CD4-positive, alpha-beta memory T cell (primary cell): ENCODE measurements around the gene ERCC6L. TPM values are rescaled to one million over a fixed set of nuclear protein-coding genes. Genes with fewer than 3 reads are reported as not detected.
"Not testable (repeated sequence)": the region's sequence is repeated elsewhere in the genome, so short reads cannot be mapped to it uniquely, and the experiment has no call there.

Experiments used
- CTCF ChIA-PET: fragments of 350-600 bp; sonication (Branson Sonifier 250); formaldehyde crosslinking; loops from one replicate; lab custom pipeline; 2021; ENCODE audit warnings: inconsistent platforms; ENCODE audit not compliant: partially characterized antibody; lab: Charles Lee
- POLR2A ChIA-PET: fragments of 350-600 bp; sonication (Branson Sonifier 250); formaldehyde crosslinking; loops from one replicate; lab custom pipeline; 2021; ENCODE audit not compliant: partially characterized antibody; lab: Charles Lee
- DNase-seq, 5 donors: peaks; one replicate each; pipeline versions ENCODE4 v3.0.0 to v3.0.0-alpha.2; 2020 to 2022; ENCODE audit warnings: mixed read lengths in 1 of 5
- H3K27ac ChIP-seq: one replicate; pipeline ENCODE4 v1.7.0; 2013; ENCODE audit warnings: low read depth, low read length
- H3K27me3 ChIP-seq: 2 replicates; pipeline ENCODE4 v1.7.0; 2013; ENCODE audit warnings: mild to moderate bottlenecking, low read length, moderate library complexity; ENCODE audit not compliant: insufficient read depth
- H3K36me3 ChIP-seq: 2 replicates; pipeline ENCODE4 v1.7.0; 2013; ENCODE audit warnings: mild to moderate bottlenecking, low read length, moderate library complexity; ENCODE audit not compliant: insufficient read depth
- H3K4me1 ChIP-seq: 2 replicates; pipeline ENCODE4 v1.7.0; 2013; ENCODE audit warnings: mild to moderate bottlenecking, low read length, moderate library complexity; ENCODE audit not compliant: insufficient read depth
- H3K4me3 ChIP-seq, 2 donors: one replicate each; pipeline ENCODE4 v1.7.0; 2013; ENCODE audit warnings: low read length in 2 of 2, mild to moderate bottlenecking in 1 of 2
- H3K9me3 ChIP-seq, 2 donors: one replicate each; pipeline ENCODE4 v1.7.0; 2013; ENCODE audit warnings: low read length in 2 of 2, control low read depth in 1 of 2; ENCODE audit not compliant: control insufficient read depth in 1 of 2
- H3K27ac Mint-ChIP-seq, 7 donors: one replicate each; pipeline ENCODE4 v1.8.0; 2020 to 2021; ENCODE audit warnings: mixed read lengths in 7 of 7, mild to moderate bottlenecking in 6 of 7, inconsistent platforms in 3 of 7, moderate library complexity in 3 of 7
- H3K27me3 Mint-ChIP-seq, 2 donors: one replicate each; pipeline ENCODE4 v1.8.0; 2020 to 2021; ENCODE audit warnings: mixed read lengths in 2 of 2
- H3K36me3 Mint-ChIP-seq, 2 donors: one replicate each; pipeline ENCODE4 v1.8.0; 2020 to 2021; ENCODE audit warnings: mixed read lengths in 2 of 2, inconsistent platforms in 1 of 2, mild to moderate bottlenecking in 1 of 2
- H3K4me1 Mint-ChIP-seq, 4 donors: one replicate each; pipeline ENCODE4 v1.8.0; 2020 to 2021; ENCODE audit warnings: mixed read lengths in 4 of 4, mild to moderate bottlenecking in 1 of 4
- H3K4me3 Mint-ChIP-seq, 8 donors: one replicate each; pipeline ENCODE4 v1.8.0; 2020 to 2021; ENCODE audit warnings: mixed read lengths in 8 of 8, mild to moderate bottlenecking in 7 of 8, moderate library complexity in 6 of 8, inconsistent platforms in 3 of 8
- H3K9me3 Mint-ChIP-seq, 8 donors: one replicate each; pipeline ENCODE4 v1.8.0; 2020 to 2021; ENCODE audit warnings: mixed read lengths in 8 of 8, mild to moderate bottlenecking in 5 of 8, inconsistent platforms in 3 of 8, moderate library complexity in 1 of 8
- intact Hi-C: fragments of 100-400 bp; cut with micrococcal nuclease; formaldehyde crosslinking; loops from one replicate; pipeline ENCODE4 v1.15.1; 2023
- polyA plus RNA-seq, 2 donors: library from polyadenylated mRNA; unstranded; fragments of 300-500 nt; fragmentation: Illumina TruSeq; gene quantifications; one replicate each; pipeline ENCODE4 v1.2.3, GENCODE V29; 2021
- total RNA-seq, 2 experiments: library from RNA; stranded (reverse); gene quantifications; one replicate each; pipeline ENCODE4 v1.2.3, GENCODE V29; 2021

The ERCC6L gene
- total and polyA plus RNA-seq, 4 experiments from 2014 or later: 0.15 to 0.30 (median 0.26) TPM

DNA sequence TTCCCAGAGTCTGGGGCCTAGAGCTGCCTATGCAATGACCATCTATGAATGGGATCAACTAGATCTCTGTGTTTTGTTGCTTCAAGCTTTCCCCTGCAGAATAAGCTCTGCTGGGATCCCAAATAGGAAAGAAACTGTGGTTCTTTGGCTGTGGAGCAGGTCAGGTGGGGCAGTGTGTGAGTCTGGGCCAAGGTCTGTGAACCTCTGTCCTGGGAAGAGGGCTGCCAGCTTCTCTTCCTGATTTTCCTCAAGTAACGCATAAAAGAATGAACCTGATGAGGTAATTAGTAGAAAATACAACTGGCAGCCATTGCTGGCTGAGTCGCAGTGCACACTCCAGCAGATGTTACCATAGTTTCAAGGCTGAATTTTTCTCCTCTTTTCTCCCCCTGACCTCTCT lies 61.8 kb downstream of the ERCC6L start:
- ChIA-PET POLR2A (no interaction called here), CTCF (no interaction called here)
- H3K36me3 Mint-ChIP-seq: no peaks in the 10 kb centered on the region
- no peaks in the 10 kb centered on the region for H3K27me3 ChIP-seq
- no peaks in the 10 kb centered on the region for H3K9me3 Mint-ChIP-seq
- no peaks in the 10 kb centered on the region for H3K27me3 Mint-ChIP-seq
- H3K36me3 ChIP-seq: no peaks in the 10 kb centered on the region
- H3K27ac Mint-ChIP-seq: peak overlapping the region in 1 of 7 donors; percentile 13
- H3K4me3 Mint-ChIP-seq: no peak overlapping the region
- H3K4me3 ChIP-seq: no peak overlapping the region
- intact Hi-C loops: no loop called here
- H3K4me1 ChIP-seq: peaks cover 8% of the 10 kb centered on the region
- H3K4me1 Mint-ChIP-seq: peaks cover 0 to 7% (median 4%) of the 10 kb centered on the region in 4 donors
- no peak for DNase-seq
- no peaks in the 10 kb centered on the region for H3K9me3 ChIP-seq
- no peak overlapping the region for H3K27ac ChIP-seq

DNA sequence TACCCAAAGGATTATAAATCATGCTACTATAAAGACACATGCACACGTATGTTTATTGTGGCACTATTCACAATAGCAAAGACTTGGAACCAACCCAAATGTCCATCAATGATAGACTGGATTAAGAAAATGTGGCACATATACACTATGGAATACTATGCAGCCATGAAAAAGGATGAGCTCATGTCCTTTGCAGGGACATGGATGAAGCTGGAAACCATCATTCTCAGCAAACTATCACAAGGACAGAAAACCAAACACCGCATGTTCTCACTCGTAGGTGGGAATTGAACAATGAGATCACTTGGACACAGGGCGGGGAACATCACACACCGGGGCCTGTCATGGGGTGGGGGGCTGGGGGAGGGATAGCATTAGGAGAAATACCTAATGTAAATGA lies 62.5 kb downstream of the ERCC6L start:
- H3K9me3 Mint-ChIP-seq, H3K4me1 ChIP-seq, H3K9me3 ChIP-seq, POLR2A ChIA-PET, CTCF ChIA-PET, H3K4me1 Mint-ChIP-seq, H3K4me3 ChIP-seq, H3K4me3 Mint-ChIP-seq, H3K27me3 Mint-ChIP-seq, H3K27ac Mint-ChIP-seq, H3K27ac ChIP-seq, DNase-seq, H3K36me3 Mint-ChIP-seq, H3K27me3 ChIP-seq, intact Hi-C loops, H3K36me3 ChIP-seq: not testable (repeated sequence)

DNA sequence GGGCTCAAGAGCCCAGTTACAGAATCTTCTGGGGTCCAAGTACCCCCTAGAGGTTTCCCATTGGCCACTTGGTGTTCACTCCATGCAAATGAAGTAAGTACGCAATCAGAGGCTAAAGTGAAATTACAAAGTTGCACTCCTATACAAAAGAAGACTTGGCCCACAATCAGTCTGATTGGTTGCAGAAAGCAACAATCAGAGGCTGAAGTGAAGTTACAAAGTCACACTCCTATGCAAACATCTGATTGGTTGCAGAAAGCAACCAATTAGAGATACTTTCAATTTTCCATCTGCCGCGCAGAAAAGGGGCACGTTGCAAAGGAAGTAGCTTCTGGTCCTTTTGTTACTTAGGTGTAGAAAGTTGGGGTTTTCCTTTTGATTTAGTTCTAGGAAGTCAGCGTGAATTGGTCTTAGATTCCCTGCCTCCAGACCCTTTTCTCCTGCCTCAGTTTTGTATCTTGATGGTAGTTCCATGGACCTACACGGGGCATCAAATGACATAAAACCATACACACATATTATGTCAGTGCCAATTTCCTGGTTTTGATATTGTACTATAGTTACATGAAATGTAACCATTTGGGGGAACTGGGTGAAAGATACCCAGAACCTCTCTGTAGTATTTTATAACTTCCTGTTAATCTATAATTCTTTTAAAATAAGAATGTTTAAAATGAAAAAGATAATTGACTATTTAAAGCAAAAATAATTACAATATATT lies 69.7 kb downstream of the ERCC6L start:
- peaks cover 4% of the 10 kb centered on the region for H3K4me1 ChIP-seq
- ChIA-PET POLR2A (interaction anchor here (0.7 to 2.7 kb wide), 3 partner anchors 12 to 43 kb away, joined by 3 to 15 read pairs (median 5); partner anchors contain the start of gene PIN4), CTCF (interaction anchor here (0.6 kb wide), 1 partner anchor 44 kb away, joined by 3 read pairs; no protein-coding TSS in a partner anchor)
- H3K4me3 ChIP-seq: peak overlapping the region in 1 of 2 donors; percentile 25
- H3K27ac ChIP-seq: peak overlapping the region; percentile 56
- H3K4me3 Mint-ChIP-seq: peak overlapping the region; percentile 74 to 88 (median 86)
- H3K36me3 Mint-ChIP-seq: no peaks in the 10 kb centered on the region
- intact Hi-C loops: loop anchor here (1.0 to 5.0 kb wide), 2 partner anchors 12 to 37 kb away; partner anchors contain the start of genes PIN4 and RTL5
- no peaks in the 10 kb centered on the region for H3K9me3 ChIP-seq
- H3K27me3 Mint-ChIP-seq: no peaks in the 10 kb centered on the region
- H3K36me3 ChIP-seq: no peaks in the 10 kb centered on the region
- DNase-seq: peak; percentile 61 to 77 (median 70)
- peaks cover 0 to 11% (median 6%) of the 10 kb centered on the region in 4 donors for H3K4me1 Mint-ChIP-seq
- no peaks in the 10 kb centered on the region for H3K9me3 Mint-ChIP-seq
- H3K27ac Mint-ChIP-seq: peak overlapping the region; percentile 75 to 99 (median 97)
- no peaks in the 10 kb centered on the region for H3K27me3 ChIP-seq

DNA sequence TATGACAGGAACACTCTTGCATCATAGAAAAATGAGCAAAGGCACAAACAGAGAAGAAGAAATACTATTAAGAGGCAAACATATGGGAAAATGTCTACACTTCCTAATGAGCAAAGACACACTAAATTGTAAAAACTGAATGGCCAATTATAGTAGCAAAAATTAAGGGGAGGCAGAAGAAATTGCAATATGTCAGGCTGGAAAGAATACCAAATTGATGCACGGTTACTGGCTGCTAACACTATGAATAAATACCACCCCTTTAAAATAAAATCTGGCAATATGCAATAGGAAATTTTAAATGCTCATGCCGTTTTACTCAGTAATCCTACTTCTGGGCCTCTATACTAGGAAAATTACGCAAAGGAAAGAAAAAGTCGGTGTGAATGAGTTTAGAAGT lies 73.3 kb downstream of the ERCC6L start:
- Mint-ChIP-seq H3K9me3 (no peaks in the 10 kb centered on the region), H3K4me1 (peaks cover 0 to 11% (median 6%) of the 10 kb centered on the region in 4 donors), H3K36me3 (no peaks in the 10 kb centered on the region), H3K4me3 (no peak overlapping the region), H3K27ac (no peak overlapping the region), H3K27me3 (no peaks in the 10 kb centered on the region)
- H3K27ac ChIP-seq: no peak overlapping the region
- POLR2A ChIA-PET: interaction anchor here (0.9 kb wide), 1 partner anchor 15 kb away, joined by 3 read pairs; no protein-coding TSS in a partner anchor
- no peaks in the 10 kb centered on the region for H3K9me3 ChIP-seq
- no peaks in the 10 kb centered on the region for H3K36me3 ChIP-seq
- CTCF ChIA-PET: no interaction called here
- H3K4me1 ChIP-seq: peaks cover 4% of the 10 kb centered on the region
- H3K27me3 ChIP-seq: no peaks in the 10 kb centered on the region
- intact Hi-C loops: loop anchor here (5.0 kb wide), 1 partner anchor 33 kb away; the partner anchor contains the start of gene RTL5
- no peak for DNase-seq
- no peak overlapping the region for H3K4me3 ChIP-seq

DNA sequence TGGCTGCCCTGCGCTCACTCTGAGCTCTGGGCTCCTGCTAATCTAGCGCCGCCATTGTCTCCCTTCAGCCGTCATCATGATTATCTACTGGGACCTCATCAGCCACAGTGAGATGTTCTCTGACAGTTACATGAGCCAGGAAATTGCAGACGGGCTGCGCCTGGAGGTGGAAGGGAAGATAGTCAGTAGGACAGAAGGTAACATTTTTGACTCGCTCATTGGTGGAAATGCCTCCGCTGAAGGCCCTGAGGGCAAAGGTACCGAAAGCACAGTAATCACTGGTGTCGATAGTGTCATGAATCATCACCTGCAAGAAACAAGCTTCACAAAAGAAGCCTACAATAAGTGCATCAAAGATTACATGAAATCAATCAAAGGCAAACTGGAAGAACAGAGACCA lies 79.1 kb downstream of the ERCC6L start:
- CTCF ChIA-PET: no interaction called here

DNA sequence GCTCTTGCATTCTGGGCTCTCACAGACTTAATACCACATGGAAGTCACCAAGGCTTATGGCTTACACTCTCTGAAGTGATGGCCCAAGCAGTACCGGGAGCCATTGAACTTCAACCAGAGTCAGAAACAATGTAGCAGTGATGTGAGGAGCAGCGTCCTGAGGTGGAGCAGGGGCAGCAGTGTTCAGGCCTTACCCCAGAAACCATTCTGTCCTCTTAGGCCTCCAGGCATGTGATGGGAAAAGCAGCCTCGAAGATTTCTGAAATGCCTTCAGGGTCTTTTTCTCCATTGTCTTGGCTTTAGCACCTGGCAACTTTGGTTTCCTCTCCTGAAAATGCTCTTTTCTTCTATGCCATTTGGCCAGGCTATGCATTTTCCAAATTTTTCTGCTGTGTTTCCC lies 80.1 kb downstream of the ERCC6L start:
- no peak overlapping the region for H3K4me3 Mint-ChIP-seq
- H3K4me3 ChIP-seq: no peak overlapping the region
- CTCF ChIA-PET: no interaction called here
- no peaks in the 10 kb centered on the region for H3K27me3 Mint-ChIP-seq
- H3K27me3 ChIP-seq: no peaks in the 10 kb centered on the region
- no peaks in the 10 kb centered on the region for H3K9me3 ChIP-seq
- peaks cover 0 to 9% (median 0%) of the 10 kb centered on the region in 8 donors for H3K9me3 Mint-ChIP-seq
- no peak overlapping the region for H3K27ac Mint-ChIP-seq
- no peaks in the 10 kb centered on the region for H3K36me3 Mint-ChIP-seq
- H3K4me1 Mint-ChIP-seq: no peaks in the 10 kb centered on the region
- H3K36me3 ChIP-seq: no peaks in the 10 kb centered on the region
- H3K27ac ChIP-seq: no peak overlapping the region
- POLR2A ChIA-PET: no interaction called here
- H3K4me1 ChIP-seq: no peaks in the 10 kb centered on the region
- no peak for DNase-seq
- intact Hi-C loops: no loop called here

More for the DNA sequence above, 79.1 kb downstream of the ERCC6L start:
- no peaks in the 10 kb centered on the region for H3K4me1 ChIP-seq
- POLR2A ChIA-PET: no interaction called here
- H3K4me3 ChIP-seq: no peak overlapping the region
- Mint-ChIP-seq H3K4me1 (no peaks in the 10 kb centered on the region), H3K4me3 (no peak overlapping the region), H3K9me3 (peaks cover 0 to 9% (median 0%) of the 10 kb centered on the region in 8 donors), H3K36me3 (no peaks in the 10 kb centered on the region), H3K27ac (no peak overlapping the region), H3K27me3 (no peaks in the 10 kb centered on the region)
- H3K27me3 ChIP-seq: no peaks in the 10 kb centered on the region
- no peak for DNase-seq
- no peak overlapping the region for H3K27ac ChIP-seq
- intact Hi-C loops: no loop called here
- H3K36me3 ChIP-seq: no peaks in the 10 kb centered on the region
- no peaks in the 10 kb centered on the region for H3K9me3 ChIP-seq
